ENCODE results near the gene AFAP1L2.

AFAP1L2 gene

GRCh38 chr10:114367351-114368056 lies 36.8 kb downstream of the AFAP1L2 start:
- peak; percentile 62 for TF ChIP-seq ISL1 (CRISPR knock-in tag; IDR thresholded peaks at IDR 0.05)
- no peak for TF ChIP-seq BACH2 (CRISPR knock-in tag; IDR thresholded peaks at IDR 0.05; ENCODE audit: borderline replicate concordance)
- peak; percentile 68; the same call in 1 of the 2 replicates for TF ChIP-seq TCF4 (CRISPR knock-in tag; IDR thresholded peaks at IDR 0.05; ENCODE audit: borderline replicate concordance)
- peak; percentile 78 for ATAC-seq

- ATAC-seq: no peak
- TF ChIP-seq ARNTL (CRISPR knock-in tag; IDR thresholded peaks at IDR 0.05; ENCODE audit: borderline replicate concordance, low read depth): no peak
Measured at GRCh38 chr10:114364726-114365125, 39.6 kb downstream of the AFAP1L2 start.

GRCh38 chr10:114363745-114364454 lies 40.4 kb downstream of the AFAP1L2 start:
- TF ChIP-seq SNAI2 (CRISPR knock-in tag; IDR thresholded peaks at IDR 0.05) (no peak), PPARA (CRISPR knock-in tag; IDR thresholded peaks at IDR 0.05; ENCODE audit: borderline replicate concordance) (no peak), RARB (CRISPR knock-in tag; IDR thresholded peaks at IDR 0.05) (no peak), ZNF8 (CRISPR knock-in tag; IDR thresholded peaks at IDR 0.05) (no peak), ZFP3 (CRISPR knock-in tag; IDR thresholded peaks at IDR 0.05) (no peak), ZNF565 (CRISPR knock-in tag; conservative IDR thresholded peaks at IDR 0.05; ENCODE audit: low read depth) (no peak), PATZ1 (CRISPR knock-in tag; IDR thresholded peaks at IDR 0.05; ENCODE audit: borderline replicate concordance) (no peak), ARNTL (CRISPR knock-in tag; IDR thresholded peaks at IDR 0.05; ENCODE audit: borderline replicate concordance, low read depth) (no peak), POU6F1 (CRISPR knock-in tag; IDR thresholded peaks at IDR 0.05; ENCODE audit: borderline replicate concordance, low read depth) (no peak), ISL1 (CRISPR knock-in tag; IDR thresholded peaks at IDR 0.05) (no peak), ZNF70 (CRISPR knock-in tag; IDR thresholded peaks at IDR 0.05) (no peak), CSDC2 (CRISPR knock-in tag; IDR thresholded peaks at IDR 0.05) (no peak), ZFP30 (CRISPR knock-in tag; IDR thresholded peaks at IDR 0.05) (no peak), GLIS3 (CRISPR knock-in tag; IDR thresholded peaks at IDR 0.05) (no peak), CSRNP3 (CRISPR knock-in tag; IDR thresholded peaks at IDR 0.05) (no peak), TOX (CRISPR knock-in tag; IDR thresholded peaks at IDR 0.05; ENCODE audit: borderline replicate concordance) (no peak), BACH2 (CRISPR knock-in tag; IDR thresholded peaks at IDR 0.05; ENCODE audit: borderline replicate concordance) (no peak), OSR1 (CRISPR knock-in tag; IDR thresholded peaks at IDR 0.05) (no peak), TCF4 (CRISPR knock-in tag; IDR thresholded peaks at IDR 0.05; ENCODE audit: borderline replicate concordance) (no peak), TSHZ2 (CRISPR knock-in tag; IDR thresholded peaks at IDR 0.05) (no peak)
- ATAC-seq: no peak
